Measurements from ENCODE around the gene MFSD12. TPM values are rescaled to one million over a fixed set of nuclear protein-coding genes. Genes with fewer than 3 reads are reported as not detected.
A peak's percentile ranks its signal among the peaks of the same experiment; 100 is the strongest.

The MFSD12 gene
- polyA plus RNA-seq, 3 donors, result 47.9 to 150 (median 55.5) TPM

DNA sequence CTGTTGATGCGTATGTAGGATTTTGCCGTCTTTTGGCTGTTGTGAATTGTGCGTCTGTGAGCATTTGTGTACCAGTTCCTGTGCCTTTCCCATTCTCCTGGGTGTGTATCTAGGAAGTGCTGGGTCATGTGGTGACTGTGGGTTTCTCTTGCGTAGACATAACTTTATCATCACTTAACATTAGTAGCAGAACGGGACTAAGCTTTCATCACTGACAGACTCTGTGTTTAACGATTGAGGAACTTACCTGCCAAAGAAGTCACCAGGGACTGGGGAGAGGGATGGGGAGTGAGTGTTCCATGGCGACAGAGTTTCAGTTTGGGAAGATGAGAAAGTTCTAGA, 36.3 kb downstream of the MFSD12 start:
- H3K9me3 Mint-ChIP-seq, result peaks cover 0 to 2% (median 0%) of the 10 kb centered on the region in 7 donors
- TF ChIP-seq CTCF (IDR thresholded peaks at IDR 0.05), result no peak
- Histone ChIP-seq H3K79me2 (ENCODE audit: insufficient read depth, low read length) (peaks cover 79% of the 10 kb centered on the region), H3K4me1 (ENCODE audit: control insufficient read depth in 1 of 2, insufficient read depth in 2 of 2, low read length in 2 of 2) (no peaks in the 10 kb centered on the region), H3K27me3 (ENCODE audit: control insufficient read depth in 2 of 2, insufficient read depth in 2 of 2, low read length in 2 of 2) (no peaks in the 10 kb centered on the region), H3K9me3 (replicated peaks in 1 of 2; ENCODE audit: control insufficient read depth in 1 of 2, insufficient read depth in 1 of 2, low read length in 2 of 2) (no peaks in the 10 kb centered on the region), H3K36me3 (replicated peaks in 1 of 2; ENCODE audit: control insufficient read depth in 1 of 2, insufficient read depth in 2 of 2, low read length in 2 of 2) (peaks cover 56 to 78% of the 10 kb centered on the region in 2 donors), H3K4me3 (replicated peaks in 1 of 3; ENCODE audit: low read depth in 2 of 3, low read length in 3 of 3) (no peak overlapping the region), H2AFZ (ENCODE audit: insufficient read depth, low read depth, low read length, poor library complexity, severe bottlenecking) (no peak overlapping the region), H3K4me2 (replicated peaks; ENCODE audit: extremely low read depth, low read length, poor library complexity, severe bottlenecking) (no peak overlapping the region), H4K20me1 (ENCODE audit: insufficient read depth, low read length) (peaks cover 92% of the 10 kb centered on the region), H3K27ac (ENCODE audit: low read depth in 1 of 2, low read length in 2 of 2) (no peak overlapping the region), H3K9ac (ENCODE audit: insufficient read depth, low read length, poor library complexity, severe bottlenecking) (no peak overlapping the region)
- no peak overlapping the region for H3K4me3 Mint-ChIP-seq
- peaks cover 32 to 71% of the 10 kb centered on the region in 2 donors for H3K36me3 Mint-ChIP-seq
- H3K27me3 Mint-ChIP-seq (ENCODE audit: low read depth in 3 of 3), result no peaks in the 10 kb centered on the region
- WGBS (ENCODE audit: insufficient coverage), result 67% methylated on average over 1 of the region's 7 CpGs
- no peaks in the 10 kb centered on the region for H3K4me1 Mint-ChIP-seq
- no peak for DNase-seq
- H3K27ac Mint-ChIP-seq, result peak overlapping the region in 2 of 7 donors; percentile 15 to 61
- intact Hi-C loops (cut with micrococcal nuclease), result no loop called here

- peaks cover 0 to 2% (median 0%) of the 10 kb centered on the region in 7 donors for H3K9me3 Mint-ChIP-seq
- H3K4me1 Mint-ChIP-seq, result no peaks in the 10 kb centered on the region
- peaks cover 31 to 69% of the 10 kb centered on the region in 2 donors for H3K36me3 Mint-ChIP-seq
- Histone ChIP-seq H3K9ac (ENCODE audit: insufficient read depth, low read length, poor library complexity, severe bottlenecking) (no peak overlapping the region), H3K9me3 (replicated peaks in 1 of 2; ENCODE audit: control insufficient read depth in 1 of 2, insufficient read depth in 1 of 2, low read length in 2 of 2) (no peaks in the 10 kb centered on the region), H3K79me2 (ENCODE audit: insufficient read depth, low read length) (peaks cover 85% of the 10 kb centered on the region), H3K27me3 (ENCODE audit: control insufficient read depth in 2 of 2, insufficient read depth in 2 of 2, low read length in 2 of 2) (no peaks in the 10 kb centered on the region), H3K36me3 (replicated peaks in 1 of 2; ENCODE audit: control insufficient read depth in 1 of 2, insufficient read depth in 2 of 2, low read length in 2 of 2) (peaks cover 51 to 77% of the 10 kb centered on the region in 2 donors), H3K4me3 (replicated peaks in 1 of 3; ENCODE audit: low read depth in 2 of 3, low read length in 3 of 3) (no peak overlapping the region), H3K27ac (ENCODE audit: low read depth in 1 of 2, low read length in 2 of 2) (no peak overlapping the region), H3K4me2 (replicated peaks; ENCODE audit: extremely low read depth, low read length, poor library complexity, severe bottlenecking) (no peak overlapping the region), H4K20me1 (ENCODE audit: insufficient read depth, low read length) (peaks cover 94% of the 10 kb centered on the region), H3K4me1 (ENCODE audit: control insufficient read depth in 1 of 2, insufficient read depth in 2 of 2, low read length in 2 of 2) (no peaks in the 10 kb centered on the region), H2AFZ (ENCODE audit: insufficient read depth, low read depth, low read length, poor library complexity, severe bottlenecking) (no peak overlapping the region)
- no peak overlapping the region for H3K4me3 Mint-ChIP-seq
- intact Hi-C loops (cut with micrococcal nuclease), result no loop called here
- TF ChIP-seq CTCF (IDR thresholded peaks at IDR 0.05), result no peak
- no peaks in the 10 kb centered on the region for H3K27me3 Mint-ChIP-seq (ENCODE audit: low read depth in 3 of 3)
- WGBS (ENCODE audit: insufficient coverage), result 92% methylated on average over 36 of the region's 37 CpGs
- peak overlapping the region in 2 of 7 donors; percentile 15 to 61 for H3K27ac Mint-ChIP-seq
- DNase-seq, result no peak
Observed at GRCh38 chr19:3520166-3521103, 37.0 kb downstream of the MFSD12 start.
